ENCODE results near the gene RHOJ. TPM values are rescaled to one million over a fixed set of nuclear protein-coding genes. Genes with fewer than 3 reads are reported as not detected.

Gene RHOJ
- total and polyA plus RNA-seq, 2 of the 13 experiments (the other 11 are each of a cell fraction or from before 2014, with no cell fraction given), result 0.22 to 1.3 TPM

- Histone ChIP-seq H2AFZ (ENCODE audit: low read length) (no peak overlapping the region), H3K4me3 (replicated peaks in 1 of 3; ENCODE audit: insufficient read depth in 1 of 3, low read depth in 2 of 3, low read length in 3 of 3) (no peak overlapping the region), H3K36me3 (replicated peaks in 1 of 2; ENCODE audit: control insufficient read depth in 1 of 2, insufficient read depth in 2 of 2, low read length in 2 of 2) (no peaks in the 10 kb centered on the region), H3K79me2 (ENCODE audit: insufficient read depth, low read length) (no peaks in the 10 kb centered on the region), H3K4me1 (ENCODE audit: insufficient read depth, low read length) (no peaks in the 10 kb centered on the region), H3K4me2 (ENCODE audit: low read depth, low read length) (no peak overlapping the region), H4K20me1 (ENCODE audit: insufficient read depth, low read length) (no peaks in the 10 kb centered on the region), H3K27me3 (ENCODE audit: control insufficient read depth in 1 of 2, insufficient read depth in 2 of 2, low read length in 2 of 2) (peaks cover 0 to 5% of the 10 kb centered on the region in 2 experiments; a peak in 2 of 5 replicates), H3K9me3 (ENCODE audit: low read length) (no peaks in the 10 kb centered on the region), H3K9ac (ENCODE audit: insufficient read depth, low read depth, low read length) (no peak overlapping the region), H3K27ac (ENCODE audit: extremely low read length, insufficient read depth, low read length) (no peak overlapping the region)
- ATAC-seq (no peak), DNase-seq (ENCODE audit: low spot score) (no peak), FAIRE-seq (no peak)
- intact Hi-C loops (cut with micrococcal nuclease; ENCODE audit: unreplicated experiment) (no loop called here), in situ Hi-C loops (cut with HindIII; ENCODE audit: extremely low pct_ligation_motif_present, low pct_unique_long_range_greater_than_20kb) (no loop called here)
- CTCF ChIA-PET (ENCODE audit: low intra/inter-chr PET ratio, low total read pairs), result no interaction called here
- no TSS peak for BruUV-seq (replicated peaks)
- WGBS (ENCODE audit: low lambda C conversion rate), result 8% methylated on average over 1 of the region's 1 CpG
- POLR2A ChIA-PET, result no interaction called here
- no peak for TF ChIP-seq ZNF713 (CRISPR knock-in tag; IDR thresholded peaks at IDR 0.05)
- no peak for TF ChIP-seq LCORL (IDR thresholded peaks at IDR 0.05)
- TF ChIP-seq LCORL (CRISPR knock-in tag; IDR thresholded peaks at IDR 0.05), result no peak
- no peak for TF ChIP-seq ZNF747 (CRISPR knock-in tag; IDR thresholded peaks at IDR 0.05; ENCODE audit: borderline replicate concordance)
- TF ChIP-seq SOX6 (IDR thresholded peaks at IDR 0.05), result no peak
- TF ChIP-seq SOX6 (CRISPR knock-in tag; IDR thresholded peaks at IDR 0.05), result no peak
- TF ChIP-seq EHMT2 (IDR thresholded peaks at IDR 0.05; ENCODE audit: borderline replicate concordance, low read depth, low read length), result no peak
- TF ChIP-seq SATB2 (CRISPR knock-in tag; IDR thresholded peaks at IDR 0.05), result no peak
- TF ChIP-seq, protein P1, sequence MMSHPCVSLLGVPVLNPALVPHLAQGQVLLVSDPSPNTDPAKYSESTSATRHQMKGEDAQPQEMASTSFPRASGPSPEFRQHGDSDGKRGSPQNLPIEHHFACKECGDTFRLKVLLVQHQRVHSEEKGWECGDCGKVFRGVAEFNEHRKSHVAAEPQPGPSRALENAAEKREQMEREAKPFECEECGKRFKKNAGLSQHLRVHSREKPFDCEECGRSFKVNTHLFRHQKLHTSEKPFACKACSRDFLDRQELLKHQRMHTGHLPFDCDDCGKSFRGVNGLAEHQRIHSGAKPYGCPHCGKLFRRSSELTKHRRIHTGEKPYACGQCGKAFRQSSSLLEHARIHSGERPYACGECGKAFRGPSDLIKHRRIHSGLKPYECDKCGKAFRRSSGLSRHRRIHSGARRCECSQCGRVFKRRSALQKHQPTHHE (CRISPR knock-in tag; IDR thresholded peaks at IDR 0.05; ENCODE audit: borderline replicate concordance), result no peak
- TF ChIP-seq GATAD2A (CRISPR knock-in tag; IDR thresholded peaks at IDR 0.05), result no peak
- TF ChIP-seq, protein P2, sequence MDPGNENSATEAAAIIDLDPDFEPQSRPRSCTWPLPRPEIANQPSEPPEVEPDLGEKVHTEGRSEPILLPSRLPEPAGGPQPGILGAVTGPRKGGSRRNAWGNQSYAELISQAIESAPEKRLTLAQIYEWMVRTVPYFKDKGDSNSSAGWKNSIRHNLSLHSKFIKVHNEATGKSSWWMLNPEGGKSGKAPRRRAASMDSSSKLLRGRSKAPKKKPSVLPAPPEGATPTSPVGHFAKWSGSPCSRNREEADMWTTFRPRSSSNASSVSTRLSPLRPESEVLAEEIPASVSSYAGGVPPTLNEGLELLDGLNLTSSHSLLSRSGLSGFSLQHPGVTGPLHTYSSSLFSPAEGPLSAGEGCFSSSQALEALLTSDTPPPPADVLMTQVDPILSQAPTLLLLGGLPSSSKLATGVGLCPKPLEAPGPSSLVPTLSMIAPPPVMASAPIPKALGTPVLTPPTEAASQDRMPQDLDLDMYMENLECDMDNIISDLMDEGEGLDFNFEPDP (CRISPR knock-in tag; conservative IDR thresholded peaks at IDR 0.05), result no peak
- TF ChIP-seq CERS6 (CRISPR knock-in tag; IDR thresholded peaks at IDR 0.05), result no peak
- no peak for TF ChIP-seq ZNF672 (CRISPR knock-in tag; IDR thresholded peaks at IDR 0.05)
- no peak for TF ChIP-seq ZXDC (CRISPR knock-in tag; IDR thresholded peaks at IDR 0.05)
- no peak for TF ChIP-seq ZNF598 (CRISPR knock-in tag; IDR thresholded peaks at IDR 0.05; ENCODE audit: borderline replicate concordance)
- TF ChIP-seq, protein P3, sequence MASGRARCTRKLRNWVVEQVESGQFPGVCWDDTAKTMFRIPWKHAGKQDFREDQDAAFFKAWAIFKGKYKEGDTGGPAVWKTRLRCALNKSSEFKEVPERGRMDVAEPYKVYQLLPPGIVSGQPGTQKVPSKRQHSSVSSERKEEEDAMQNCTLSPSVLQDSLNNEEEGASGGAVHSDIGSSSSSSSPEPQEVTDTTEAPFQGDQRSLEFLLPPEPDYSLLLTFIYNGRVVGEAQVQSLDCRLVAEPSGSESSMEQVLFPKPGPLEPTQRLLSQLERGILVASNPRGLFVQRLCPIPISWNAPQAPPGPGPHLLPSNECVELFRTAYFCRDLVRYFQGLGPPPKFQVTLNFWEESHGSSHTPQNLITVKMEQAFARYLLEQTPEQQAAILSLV (CRISPR knock-in tag; IDR thresholded peaks at IDR 0.05; ENCODE audit: borderline replicate concordance), result no peak
- no peak for TF ChIP-seq SRY (CRISPR knock-in tag; IDR thresholded peaks at IDR 0.05)
These were observed 84.6 kb downstream of the RHOJ start for GRCh38 chr14:63288853-63289252.
